OCI-LY1 (cell line): ENCODE measurements around the gene PLEKHA7.

Experiments
- H2AFZ ChIP-seq: fragments of 200-600 bp; sonication (generic), shearing (Covaris generic); 2 replicates; pipeline ENCODE4 v1.6.0; 2014; ENCODE audit warnings: antibody characterized with exemption, mild to moderate bottlenecking, low read length
- H3F3A ChIP-seq: fragments of 200-600 bp; sonication (generic), shearing (Covaris generic); 2 replicates; pipeline ENCODE4 v1.6.0; 2014; ENCODE audit warnings: mild to moderate bottlenecking, antibody characterized with exemption, low read length, moderate library complexity; ENCODE audit not compliant: insufficient read depth
- H3K27ac ChIP-seq: fragments of 200-600 bp; sonication (generic); 2 replicates; pipeline ENCODE4 v1.5.1; 2014; ENCODE audit warnings: low read length, mixed run types, mild to moderate bottlenecking, low read depth; ENCODE audit not compliant: poor library complexity, severe bottlenecking
- H3K27me3 ChIP-seq: fragments of 200-600 bp; sonication (generic); 2 replicates; pipeline ENCODE4 v1.6.0; 2014; ENCODE audit warnings: antibody characterized with exemption, mild to moderate bottlenecking, low read length, moderate library complexity; ENCODE audit not compliant: insufficient read depth
- H3K36me3 ChIP-seq: fragments of 200-600 bp; sonication (generic); 2 replicates; pipeline ENCODE4 v1.6.1; 2014; ENCODE audit warnings: mild to moderate bottlenecking, antibody characterized with exemption, low read length, moderate library complexity, mixed read lengths; ENCODE audit not compliant: insufficient read depth
- H3K4me1 ChIP-seq: fragments of 200-600 bp; sonication (generic); 2 replicates; pipeline ENCODE4 v1.5.1; 2014; ENCODE audit warnings: mild to moderate bottlenecking, low read length, moderate library complexity; ENCODE audit not compliant: insufficient read depth, severe bottlenecking
- H3K4me2 ChIP-seq: fragments of 200-600 bp; sonication (generic), shearing (Covaris generic); 2 replicates; pipeline ENCODE4 v1.6.1; 2014; ENCODE audit warnings: low read length
- H3K4me3 ChIP-seq: fragments of 200-600 bp; sonication (generic); 2 replicates; pipeline ENCODE4 v1.5.1; 2014; ENCODE audit warnings: low read length, low read depth, mild to moderate bottlenecking, mixed read lengths; ENCODE audit not compliant: poor library complexity, severe bottlenecking
- H3K79me2 ChIP-seq: fragments of 200-600 bp; shearing (Covaris generic); 2 replicates; pipeline ENCODE4 v1.6.1; 2016; ENCODE audit warnings: mixed run types, low read length, mixed read lengths; ENCODE audit not compliant: insufficient read depth
- H3K9ac ChIP-seq: fragments of 200-600 bp; sonication (generic), shearing (Covaris generic); 2 replicates; pipeline ENCODE4 v1.6.1; 2014; ENCODE audit warnings: mild to moderate bottlenecking, low read length, mixed read lengths
- H3K9me2 ChIP-seq: fragments of 200-600 bp; sonication (generic), shearing (Covaris generic); 2 replicates; pipeline ENCODE4 v1.6.1; 2014; ENCODE audit warnings: low read depth, mild to moderate bottlenecking, low read length, mixed read lengths
- H3K9me3 ChIP-seq: fragments of 200-600 bp; shearing (Covaris generic); 2 replicates; pipeline ENCODE4 v1.6.1; 2014; ENCODE audit warnings: low read length, mixed read lengths
- H4K20me1 ChIP-seq: fragments of 200-600 bp; sonication (generic), shearing (Covaris generic); 2 replicates; pipeline ENCODE4 v1.6.0; 2016; ENCODE audit warnings: mild to moderate bottlenecking, low read length; ENCODE audit not compliant: insufficient read depth
- CTCF ChIP-seq: fragments of 200-600 bp; sonication (generic), shearing (Covaris generic); IDR thresholded peaks from 2 replicates; pipeline ENCODE4 v1.5.1; 2017; ENCODE audit warnings: mild to moderate bottlenecking, antibody characterized with exemption, low read length, moderate library complexity, mixed read lengths
- EZH2 ChIP-seq: fragments of 200-600 bp; sonication (generic), shearing (Covaris generic); IDR thresholded peaks from 2 replicates; pipeline ENCODE4 v1.8.0; 2017; ENCODE audit warnings: borderline replicate concordance, mixed run types, mild to moderate bottlenecking, antibody characterized with exemption, low read length, moderate library complexity, mixed read lengths

PLEKHA7 gene

GRCh38 chr11:17014833-17015626 is 816 bp upstream of the PLEKHA7 start:
- peaks cover 3% of the 10 kb centered on the region for H3K4me1 ChIP-seq
- H3F3A ChIP-seq = no peaks in the 10 kb centered on the region
- peak overlapping the region; percentile 52; the same call in 1 of the 2 replicates for H3K4me2 ChIP-seq
- TF ChIP-seq CTCF (peak; percentile 42), EZH2 (no peak)
- H3K9ac ChIP-seq = no peak overlapping the region
- H3K79me2 ChIP-seq = no peaks in the 10 kb centered on the region
- H3K4me3 ChIP-seq = peak overlapping the region; percentile 42
- H3K36me3 ChIP-seq = no peaks in the 10 kb centered on the region
- peaks cover 11% of the 10 kb centered on the region for H3K27me3 ChIP-seq
- H3K9me3 ChIP-seq = no peaks in the 10 kb centered on the region
- no peaks in the 10 kb centered on the region for H4K20me1 ChIP-seq
- H3K9me2 ChIP-seq = no peaks in the 10 kb centered on the region
- H2AFZ ChIP-seq = no peak overlapping the region
- H3K27ac ChIP-seq = no peak overlapping the region

- H4K20me1 ChIP-seq = no peaks in the 10 kb centered on the region
- no peaks in the 10 kb centered on the region for H3K9me3 ChIP-seq
- H3F3A ChIP-seq = no peaks in the 10 kb centered on the region
- no peaks in the 10 kb centered on the region for H3K36me3 ChIP-seq
- H3K9me2 ChIP-seq = no peaks in the 10 kb centered on the region
- no peak for TF ChIP-seq EZH2
- TF ChIP-seq CTCF = no peak
- H3K4me2 ChIP-seq = peak overlapping the region; percentile 59
- H3K79me2 ChIP-seq = no peaks in the 10 kb centered on the region
- H3K27ac ChIP-seq = no peak overlapping the region
- peak overlapping the region; percentile 59 for H3K4me3 ChIP-seq
- peak overlapping the region; percentile 8; the same call in 1 of the 2 replicates for H3K9ac ChIP-seq
- H3K4me1 ChIP-seq = peaks cover 3% of the 10 kb centered on the region
- no peak overlapping the region for H2AFZ ChIP-seq
- peaks cover 11% of the 10 kb centered on the region for H3K27me3 ChIP-seq
These were observed 480 bp downstream of the PLEKHA7 start for GRCh38 chr11:17013548-17014320.

GRCh38 chr11:17012712-17013547 is 1.3 kb downstream of the PLEKHA7 start:
- Histone ChIP-seq H3K4me3 (peak overlapping the region; percentile 59), H3K9me2 (no peaks in the 10 kb centered on the region), H2AFZ (no peak overlapping the region), H3K9me3 (no peaks in the 10 kb centered on the region), H3K9ac (no peak overlapping the region; the same call in 1 of the 2 replicates), H4K20me1 (no peaks in the 10 kb centered on the region), H3K4me1 (peaks cover 3% of the 10 kb centered on the region), H3K36me3 (no peaks in the 10 kb centered on the region), H3K4me2 (no peak overlapping the region), H3K79me2 (no peaks in the 10 kb centered on the region), H3F3A (no peaks in the 10 kb centered on the region), H3K27ac (no peak overlapping the region), H3K27me3 (peaks cover 11% of the 10 kb centered on the region)
- no peak for TF ChIP-seq CTCF
- no peak for TF ChIP-seq EZH2
